ENCODE results near the gene OR10A3.

DNA sequence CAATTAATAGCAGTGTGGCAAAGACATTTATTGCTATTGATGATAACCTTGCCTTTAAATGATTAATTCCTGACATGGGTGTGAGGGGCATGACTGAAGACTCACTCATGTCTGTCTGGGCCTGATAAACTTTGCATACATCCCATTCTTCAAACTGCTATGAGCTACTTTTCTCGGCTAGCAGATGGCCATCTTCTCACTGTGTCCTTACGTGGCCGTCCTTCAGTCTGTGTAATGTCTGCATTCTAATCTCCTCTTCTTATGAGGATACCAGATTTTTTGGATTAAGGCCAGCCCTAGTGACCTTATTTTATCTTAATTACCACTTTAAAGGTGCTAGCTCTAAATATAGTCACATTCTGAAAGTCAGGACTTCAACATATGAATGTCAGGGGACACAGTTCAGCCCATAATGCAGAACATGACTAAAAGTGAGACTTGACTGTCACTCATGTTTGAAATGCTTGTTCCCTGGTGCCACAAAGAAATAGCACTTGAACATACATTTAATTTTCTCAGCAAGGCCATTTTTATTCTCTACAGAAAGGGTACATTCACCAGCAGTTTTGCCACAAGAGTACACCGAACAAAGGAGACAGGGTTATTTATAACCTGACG is 42.7 kb downstream of the OR10A3 start:
- TF ChIP-seq, protein P1, sequence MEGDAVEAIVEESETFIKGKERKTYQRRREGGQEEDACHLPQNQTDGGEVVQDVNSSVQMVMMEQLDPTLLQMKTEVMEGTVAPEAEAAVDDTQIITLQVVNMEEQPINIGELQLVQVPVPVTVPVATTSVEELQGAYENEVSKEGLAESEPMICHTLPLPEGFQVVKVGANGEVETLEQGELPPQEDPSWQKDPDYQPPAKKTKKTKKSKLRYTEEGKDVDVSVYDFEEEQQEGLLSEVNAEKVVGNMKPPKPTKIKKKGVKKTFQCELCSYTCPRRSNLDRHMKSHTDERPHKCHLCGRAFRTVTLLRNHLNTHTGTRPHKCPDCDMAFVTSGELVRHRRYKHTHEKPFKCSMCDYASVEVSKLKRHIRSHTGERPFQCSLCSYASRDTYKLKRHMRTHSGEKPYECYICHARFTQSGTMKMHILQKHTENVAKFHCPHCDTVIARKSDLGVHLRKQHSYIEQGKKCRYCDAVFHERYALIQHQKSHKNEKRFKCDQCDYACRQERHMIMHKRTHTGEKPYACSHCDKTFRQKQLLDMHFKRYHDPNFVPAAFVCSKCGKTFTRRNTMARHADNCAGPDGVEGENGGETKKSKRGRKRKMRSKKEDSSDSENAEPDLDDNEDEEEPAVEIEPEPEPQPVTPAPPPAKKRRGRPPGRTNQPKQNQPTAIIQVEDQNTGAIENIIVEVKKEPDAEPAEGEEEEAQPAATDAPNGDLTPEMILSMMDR (IDR thresholded peaks at IDR 0.05) = no peak
- no peak for TF ChIP-seq POLR2A (IDR thresholded peaks at IDR 0.05)

Data from Peyer's patch (tissue), 4 donors.